ENCODE results near the gene CLRN1. TPM values are rescaled to one million over a fixed set of nuclear protein-coding genes. Genes with fewer than 3 reads are reported as not detected.

CLRN1 gene
- total RNA-seq, 4 donors from 2014 or later = not detected

- Histone ChIP-seq H3K4me3 (no peak overlapping the region), H3K4me1 (no peaks in the 10 kb centered on the region), H3K27me3 (no peaks in the 10 kb centered on the region), H3K9me3 (no peaks in the 10 kb centered on the region), H3K36me3 (no peaks in the 10 kb centered on the region), H3K27ac (no peak overlapping the region)
- no peak for TF ChIP-seq CTCF (IDR thresholded peaks at IDR 0.05)
- no peak for TF ChIP-seq POLR2AphosphoS5 (IDR thresholded peaks at IDR 0.05)
- no peak for TF ChIP-seq POLR2A (IDR thresholded peaks at IDR 0.05)
- no peak for TF ChIP-seq EP300 (IDR thresholded peaks at IDR 0.05)
- no peak for ATAC-seq
- WGBS, 2 donors (ENCODE audit: low coverage in 1 of 2) = 90 to 100% methylated on average over 1 to 4 of the region's 4 CpGs
These were observed 4.0 kb downstream of the CLRN1 start for GRCh38 chr3:150968341-150969035.

DNA sequence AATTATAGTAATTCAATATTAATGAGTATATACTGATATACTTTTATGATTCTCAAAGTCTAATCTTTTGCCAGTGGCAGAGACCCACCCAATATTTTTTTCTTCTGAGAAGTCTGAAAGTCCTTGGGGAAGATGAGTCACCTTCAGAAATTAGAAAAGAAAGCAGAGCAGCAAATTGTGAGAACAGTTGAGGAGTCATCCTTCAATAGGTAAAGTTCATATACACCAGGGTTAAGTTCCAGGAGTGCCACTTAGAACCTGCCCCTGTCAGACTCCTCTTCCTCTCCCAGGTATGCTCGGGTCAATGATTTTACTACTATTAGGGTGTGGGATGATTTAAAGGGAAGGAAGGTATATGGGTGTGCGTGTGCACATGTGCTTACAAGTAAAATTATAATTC is 7.1 kb downstream of the CLRN1 start:
- no peak for ATAC-seq
- Histone ChIP-seq H3K4me1 (no peaks in the 10 kb centered on the region), H3K27me3 (peaks cover 3% of the 10 kb centered on the region), H3K9me3 (no peaks in the 10 kb centered on the region), H3K4me3 (no peak overlapping the region), H3K27ac (no peak overlapping the region), H3K36me3 (no peaks in the 10 kb centered on the region)
- 67 to 100% methylated on average over 1 to 2 of the region's 2 CpGs for WGBS, 2 donors (ENCODE audit: low coverage in 1 of 2)
- TF ChIP-seq EP300 (IDR thresholded peaks at IDR 0.05) (no peak), POLR2A (IDR thresholded peaks at IDR 0.05) (no peak), CTCF (IDR thresholded peaks at IDR 0.05) (no peak), POLR2AphosphoS5 (IDR thresholded peaks at IDR 0.05) (no peak)

DNA sequence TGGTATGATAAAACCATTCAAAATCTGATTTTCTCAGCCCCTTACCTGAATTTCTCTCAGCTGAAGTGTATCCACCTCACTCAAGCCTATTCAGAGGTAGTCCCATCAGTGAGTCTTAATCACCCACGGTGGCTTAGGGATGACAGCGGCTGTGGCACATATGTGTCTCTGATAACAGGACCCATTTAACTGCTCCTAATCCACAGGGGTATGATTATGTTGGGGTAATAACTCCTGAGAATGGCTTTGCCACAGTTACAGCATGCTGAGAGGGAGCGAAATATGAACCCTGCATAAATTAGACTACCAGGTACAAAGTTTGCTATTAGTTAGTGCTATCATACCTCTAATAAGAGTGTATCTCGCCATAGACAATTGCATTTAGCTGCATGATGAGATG is 10.6 kb downstream of the CLRN1 start:
- 88 to 93% methylated on average over 4 of the region's 4 CpGs for WGBS, 2 donors (ENCODE audit: low coverage in 1 of 2)
- no peak for ATAC-seq
- no peaks in the 10 kb centered on the region for H3K9me3 ChIP-seq
- no peak overlapping the region for H3K4me3 ChIP-seq
- no peaks in the 10 kb centered on the region for H3K36me3 ChIP-seq
- no peaks in the 10 kb centered on the region for H3K4me1 ChIP-seq
- TF ChIP-seq CTCF (IDR thresholded peaks at IDR 0.05) = no peak
- no peak for TF ChIP-seq POLR2A (IDR thresholded peaks at IDR 0.05)
- TF ChIP-seq POLR2AphosphoS5 (IDR thresholded peaks at IDR 0.05) = no peak
- TF ChIP-seq EP300 (IDR thresholded peaks at IDR 0.05) = no peak
- H3K27me3 ChIP-seq = peaks cover 10% of the 10 kb centered on the region
- no peak overlapping the region for H3K27ac ChIP-seq

DNA sequence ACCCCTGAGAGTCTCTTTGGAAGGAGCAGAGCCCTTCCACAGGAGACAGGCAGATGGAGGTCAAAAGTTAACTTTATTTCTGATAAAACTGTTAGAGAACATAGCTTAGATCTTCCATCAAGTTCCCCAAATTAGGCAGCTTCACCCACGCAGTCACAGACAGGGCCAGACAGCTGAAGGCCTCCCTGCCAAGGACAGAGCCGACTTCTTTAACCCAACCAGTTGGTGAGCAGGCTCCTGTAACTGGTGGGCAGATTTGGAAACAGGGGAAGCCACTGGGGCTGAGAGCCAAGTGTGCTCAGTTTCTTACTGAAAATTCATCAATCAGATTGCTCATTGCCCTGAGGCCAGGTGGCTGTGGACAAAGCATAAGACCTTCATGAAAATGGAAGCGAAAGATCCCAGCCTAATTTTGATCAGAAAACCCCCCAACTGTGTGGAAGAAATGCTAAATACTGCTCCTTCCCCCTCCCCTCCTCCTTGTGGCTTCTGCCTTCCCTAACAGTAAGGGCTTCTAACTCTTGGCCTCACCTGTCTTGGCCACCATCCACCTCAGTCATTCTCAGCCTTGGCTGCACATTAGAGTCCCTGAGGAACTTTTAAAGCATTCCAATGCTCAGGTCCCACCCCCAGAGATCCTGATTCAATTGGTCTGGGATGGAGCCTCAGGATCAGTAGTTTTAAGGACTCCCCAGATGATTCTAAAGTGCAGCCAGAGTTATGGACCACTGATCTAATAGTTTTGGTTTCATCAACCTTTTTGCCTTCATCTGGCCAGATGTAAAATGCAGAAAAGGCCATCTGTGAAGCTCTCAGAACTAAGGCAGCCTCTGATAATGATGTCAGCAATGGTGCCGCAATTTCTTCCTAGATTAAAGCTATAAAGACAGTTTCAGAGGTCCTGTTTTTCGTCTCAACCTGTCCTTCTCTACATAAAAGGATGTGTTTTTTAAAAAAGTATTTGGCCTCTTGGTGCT is 11.5 kb downstream of the CLRN1 start:
- Histone ChIP-seq H3K27me3 (peaks cover 10% of the 10 kb centered on the region), H3K4me3 (no peak overlapping the region), H3K36me3 (no peaks in the 10 kb centered on the region), H3K9me3 (no peaks in the 10 kb centered on the region), H3K27ac (no peak overlapping the region), H3K4me1 (no peaks in the 10 kb centered on the region)
- 63 to 74% methylated on average over 3 to 5 of the region's 5 CpGs for WGBS, 2 donors (ENCODE audit: low coverage in 1 of 2)
- TF ChIP-seq CTCF (IDR thresholded peaks at IDR 0.05) (no peak), POLR2AphosphoS5 (IDR thresholded peaks at IDR 0.05) (no peak), POLR2A (IDR thresholded peaks at IDR 0.05) (no peak), EP300 (IDR thresholded peaks at IDR 0.05) (no peak)
- no peak for ATAC-seq
